ENCODE results near the gene TBCD.

The TBCD gene

DNA sequence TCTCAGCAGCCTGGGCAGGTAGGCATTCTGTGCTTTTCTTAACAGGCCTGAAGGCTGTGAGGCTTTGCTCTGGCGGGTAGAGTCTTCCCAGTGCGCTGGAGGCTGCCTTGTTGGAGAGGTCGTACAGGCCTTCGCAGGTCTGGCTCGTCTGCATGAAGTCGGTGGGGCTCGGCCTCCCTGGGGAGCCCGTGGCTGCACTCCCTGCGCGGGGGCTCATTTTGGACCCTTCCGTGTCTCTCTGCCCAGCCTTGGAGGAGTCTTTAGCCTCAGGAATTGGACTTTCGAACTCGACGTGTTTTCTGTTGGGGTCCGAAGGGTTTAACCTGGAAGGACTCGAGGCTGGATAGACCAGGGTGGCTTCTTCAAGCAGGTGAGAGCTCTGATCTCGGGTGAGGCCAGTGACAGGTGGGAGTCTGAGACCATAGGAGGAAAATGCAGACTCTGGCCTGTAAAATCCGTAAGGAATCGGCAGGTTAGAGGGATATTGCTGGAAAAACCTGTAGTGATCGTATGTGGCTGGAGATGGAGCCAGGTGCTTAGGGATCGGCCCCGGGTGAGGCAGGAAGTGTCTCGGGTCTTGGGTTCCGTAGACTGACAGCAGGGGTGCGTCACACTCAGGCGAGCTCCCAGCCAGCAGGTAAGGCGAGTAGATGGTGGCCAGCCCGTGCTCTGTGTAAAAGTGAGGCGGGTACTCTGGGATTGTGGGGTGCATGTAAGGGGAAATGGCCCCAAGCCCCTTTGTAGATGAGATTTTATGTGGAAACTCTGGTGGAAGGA, 79.4 kb downstream of the TBCD start:
- TF ChIP-seq, protein P1, sequence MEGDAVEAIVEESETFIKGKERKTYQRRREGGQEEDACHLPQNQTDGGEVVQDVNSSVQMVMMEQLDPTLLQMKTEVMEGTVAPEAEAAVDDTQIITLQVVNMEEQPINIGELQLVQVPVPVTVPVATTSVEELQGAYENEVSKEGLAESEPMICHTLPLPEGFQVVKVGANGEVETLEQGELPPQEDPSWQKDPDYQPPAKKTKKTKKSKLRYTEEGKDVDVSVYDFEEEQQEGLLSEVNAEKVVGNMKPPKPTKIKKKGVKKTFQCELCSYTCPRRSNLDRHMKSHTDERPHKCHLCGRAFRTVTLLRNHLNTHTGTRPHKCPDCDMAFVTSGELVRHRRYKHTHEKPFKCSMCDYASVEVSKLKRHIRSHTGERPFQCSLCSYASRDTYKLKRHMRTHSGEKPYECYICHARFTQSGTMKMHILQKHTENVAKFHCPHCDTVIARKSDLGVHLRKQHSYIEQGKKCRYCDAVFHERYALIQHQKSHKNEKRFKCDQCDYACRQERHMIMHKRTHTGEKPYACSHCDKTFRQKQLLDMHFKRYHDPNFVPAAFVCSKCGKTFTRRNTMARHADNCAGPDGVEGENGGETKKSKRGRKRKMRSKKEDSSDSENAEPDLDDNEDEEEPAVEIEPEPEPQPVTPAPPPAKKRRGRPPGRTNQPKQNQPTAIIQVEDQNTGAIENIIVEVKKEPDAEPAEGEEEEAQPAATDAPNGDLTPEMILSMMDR (IDR thresholded peaks at IDR 0.05; ENCODE audit: low read depth, low read length, missing control alignments) = no peak
- Histone ChIP-seq H3K4me3 (ENCODE audit: low read depth, low read length) (no peak overlapping the region), H3K27ac (no peak overlapping the region), H3K27me3 (replicated peaks) (no peaks in the 10 kb centered on the region), H3K36me3 (replicated peaks) (no peaks in the 10 kb centered on the region)
- in situ Hi-C loops (cut with HindIII; ENCODE audit: low pct_ligation_motif_present, low sequenced_read_pairs) = no loop called here
- DNase-seq = no peak

DNA sequence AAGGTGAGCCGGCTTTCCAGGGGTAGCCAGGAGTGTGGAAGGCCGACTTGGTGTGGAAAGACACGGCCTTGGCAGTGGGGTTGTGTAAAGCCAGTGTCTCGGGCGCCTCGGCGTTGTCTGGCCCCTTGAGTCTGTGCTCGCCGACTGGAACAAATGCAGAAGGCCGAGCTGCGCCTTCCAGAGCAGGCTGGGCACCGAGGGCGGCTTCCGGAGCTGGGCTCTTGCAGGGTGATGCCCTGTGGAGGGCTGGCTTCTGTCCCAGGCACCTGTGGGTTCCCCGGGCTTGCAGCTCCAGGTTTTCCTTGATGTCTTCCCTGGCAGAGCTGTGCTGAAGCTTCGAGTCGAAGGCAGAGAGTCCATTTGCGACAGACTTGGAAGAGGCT, 79.9 kb downstream of the TBCD start:
- in situ Hi-C loops (cut with HindIII; ENCODE audit: low pct_ligation_motif_present, low sequenced_read_pairs) = no loop called here
- DNase-seq = no peak
- no peaks in the 10 kb centered on the region for H3K27me3 ChIP-seq (replicated peaks)
- no peak overlapping the region for H3K27ac ChIP-seq
- H3K36me3 ChIP-seq (replicated peaks) = no peaks in the 10 kb centered on the region
- H3K4me3 ChIP-seq (ENCODE audit: low read depth, low read length) = no peak overlapping the region
- TF ChIP-seq, protein P1 (IDR thresholded peaks at IDR 0.05; ENCODE audit: low read depth, low read length, missing control alignments) = no peak

DNA sequence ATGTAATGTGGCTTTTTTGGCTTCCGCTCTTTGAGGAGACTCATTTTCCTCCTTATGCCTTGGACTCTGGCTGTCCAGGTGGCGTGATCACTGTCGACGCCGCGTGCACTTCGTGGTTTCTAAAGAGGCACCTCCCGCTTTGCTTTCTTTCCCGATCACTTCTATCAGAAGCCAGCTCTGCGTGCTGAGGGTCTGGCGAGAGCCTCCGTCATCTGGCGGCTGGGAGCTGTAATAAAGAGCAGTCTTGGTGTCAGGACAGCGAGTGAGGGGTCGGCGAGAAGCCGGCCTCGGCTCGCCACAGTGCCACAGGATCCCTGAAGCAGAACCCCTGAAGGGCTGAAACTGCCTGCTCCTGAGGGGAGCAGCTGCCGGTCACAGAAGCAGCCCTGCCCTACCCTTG, 80.5 kb downstream of the TBCD start:
- H3K36me3 ChIP-seq (replicated peaks) = no peaks in the 10 kb centered on the region
- no peak for DNase-seq
- H3K4me3 ChIP-seq (ENCODE audit: low read depth, low read length) = no peak overlapping the region
- TF ChIP-seq, protein P1 (IDR thresholded peaks at IDR 0.05; ENCODE audit: low read depth, low read length, missing control alignments) = no peak
- H3K27ac ChIP-seq = no peak overlapping the region
- no peaks in the 10 kb centered on the region for H3K27me3 ChIP-seq (replicated peaks)
- in situ Hi-C loops (cut with HindIII; ENCODE audit: low pct_ligation_motif_present, low sequenced_read_pairs) = no loop called here

DNA sequence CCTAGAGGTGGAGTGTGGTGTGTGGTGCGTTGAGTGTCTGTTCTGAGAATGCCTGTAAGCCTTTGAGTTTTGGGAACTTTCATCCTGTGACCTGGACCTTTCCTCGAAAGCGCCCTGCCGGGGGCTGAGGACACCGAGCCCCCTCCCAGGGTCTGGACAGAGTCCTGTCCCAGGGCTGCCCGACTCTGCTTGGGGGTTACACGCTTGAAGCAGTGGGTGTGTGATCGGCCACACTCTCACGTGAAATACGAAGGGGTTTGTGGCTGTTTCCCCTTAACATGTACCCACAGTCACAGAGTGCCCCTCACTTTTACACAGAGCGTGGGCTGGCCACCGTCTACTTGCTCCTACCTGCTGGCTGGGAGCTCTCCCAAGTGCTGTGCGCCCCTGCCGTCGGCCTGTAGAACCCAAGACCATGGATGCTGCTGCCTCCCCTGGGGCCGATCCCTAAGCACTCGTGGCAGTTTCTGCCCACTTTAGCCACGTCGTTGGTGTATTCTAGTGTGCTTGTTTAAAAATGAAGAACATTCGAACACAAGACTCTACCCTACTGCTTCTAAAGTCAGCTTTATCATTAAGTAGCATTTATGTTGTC, 81.1 kb downstream of the TBCD start:
- no peak overlapping the region for H3K27ac ChIP-seq
- H3K27me3 ChIP-seq (replicated peaks) = no peaks in the 10 kb centered on the region
- in situ Hi-C loops (cut with HindIII; ENCODE audit: low pct_ligation_motif_present, low sequenced_read_pairs) = no loop called here
- TF ChIP-seq, protein P1 (IDR thresholded peaks at IDR 0.05; ENCODE audit: low read depth, low read length, missing control alignments) = no peak
- DNase-seq = no peak
- no peak overlapping the region for H3K4me3 ChIP-seq (ENCODE audit: low read depth, low read length)
- no peaks in the 10 kb centered on the region for H3K36me3 ChIP-seq (replicated peaks)

DNA sequence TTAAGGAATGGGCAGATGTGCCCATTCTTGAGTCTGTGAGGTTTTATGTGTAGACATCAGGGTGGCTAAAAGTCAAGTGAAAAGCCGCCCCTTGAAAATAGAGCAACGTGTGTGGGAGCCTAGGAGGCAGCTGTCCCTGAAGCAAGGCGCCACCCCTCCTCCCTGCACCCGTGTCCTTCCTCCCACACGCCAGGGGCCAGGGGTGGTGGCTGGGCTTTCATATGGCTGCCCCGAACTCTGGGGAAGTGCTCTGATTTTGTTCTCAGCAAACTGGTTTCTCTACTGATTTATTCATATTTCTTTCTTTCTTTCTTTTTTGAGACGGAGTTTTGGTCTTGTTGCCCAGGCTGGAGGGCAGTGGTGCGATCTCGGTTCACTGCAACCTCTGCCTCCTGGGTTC, 83.3 kb downstream of the TBCD start:
- no peaks in the 10 kb centered on the region for H3K36me3 ChIP-seq (replicated peaks)
- H3K4me3 ChIP-seq (ENCODE audit: low read depth, low read length) = no peak overlapping the region
- no peaks in the 10 kb centered on the region for H3K27me3 ChIP-seq (replicated peaks)
- no peak for DNase-seq
- no peak overlapping the region for H3K27ac ChIP-seq
- TF ChIP-seq, protein P1 (IDR thresholded peaks at IDR 0.05; ENCODE audit: low read depth, low read length, missing control alignments) = no peak
- in situ Hi-C loops (cut with HindIII; ENCODE audit: low pct_ligation_motif_present, low sequenced_read_pairs) = no loop called here
